HG03354 (cell line): ENCODE measurements around the gene ENDOV.

Source experiments
- ATAC-seq: cut with Tn5 transposase; IDR thresholded peaks from one replicate; pipeline ENCODE4 v1.9.1; 2021; ENCODE audit warnings: mild to moderate bottlenecking; ENCODE audit not compliant: unreplicated experiment, poor library complexity, severe bottlenecking

ENDOV gene

DNA sequence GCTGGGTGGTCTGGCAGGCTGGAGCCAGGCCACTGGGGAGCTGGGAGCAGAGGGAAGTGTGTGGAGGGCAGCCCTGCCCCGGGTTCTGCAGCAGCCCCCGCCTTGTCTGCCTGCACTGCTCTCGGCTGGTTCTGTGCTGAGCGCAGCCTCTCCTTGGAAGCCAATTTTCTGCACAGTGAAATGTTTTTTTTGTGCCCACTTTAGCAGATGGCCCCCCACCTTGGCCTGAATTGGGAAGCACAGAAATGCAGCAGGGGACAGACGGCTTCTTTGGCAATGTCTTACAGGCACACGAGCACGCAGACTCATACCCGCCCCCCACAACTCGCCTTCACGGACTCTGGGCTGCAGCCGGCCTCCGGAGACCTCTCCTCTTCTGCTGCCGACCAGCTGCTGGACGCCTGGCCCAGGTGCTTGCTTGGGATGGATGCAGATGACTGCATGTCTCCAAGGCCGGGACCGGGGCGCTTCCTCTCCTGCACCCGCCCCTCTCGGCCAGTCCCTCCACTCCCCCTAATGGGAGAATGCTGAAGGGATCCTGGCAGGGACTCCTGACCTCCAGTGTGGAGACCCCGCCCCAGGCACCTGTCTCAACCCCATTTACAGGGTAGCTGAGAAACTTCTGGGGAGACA is 46.7 kb downstream of the ENDOV start:
- ATAC-seq = no peak

DNA sequence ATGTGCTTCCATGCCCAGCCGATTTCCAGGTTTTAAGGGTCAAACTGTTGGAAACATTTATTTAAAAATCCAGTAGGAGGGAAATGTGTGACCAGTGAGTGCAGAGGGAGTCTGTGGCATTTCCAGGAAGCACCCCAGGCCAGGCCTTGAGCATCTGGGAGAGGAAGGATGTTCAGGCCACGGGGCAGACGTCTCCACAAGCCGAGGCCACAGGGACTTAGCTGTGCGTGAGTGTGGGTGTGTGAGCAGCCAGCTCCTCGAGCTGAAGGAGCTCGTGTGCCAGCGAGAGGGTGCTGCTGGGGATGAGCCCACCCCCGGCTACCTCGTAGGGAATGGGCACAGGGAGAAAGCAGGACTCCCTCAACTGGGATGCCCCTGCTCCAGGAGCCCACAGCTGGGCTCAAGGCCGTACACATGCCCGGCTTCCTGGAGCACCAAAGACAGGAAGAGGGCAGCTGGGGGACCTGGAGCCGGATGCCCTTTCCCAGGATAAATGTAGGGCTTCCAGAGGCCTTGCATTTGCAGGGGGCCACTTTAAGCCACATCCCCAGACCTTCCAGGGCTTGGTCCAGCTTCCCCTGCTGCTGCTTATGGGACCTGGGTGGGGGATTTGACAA is 48.9 kb downstream of the ENDOV start:
- ATAC-seq = no peak

DNA sequence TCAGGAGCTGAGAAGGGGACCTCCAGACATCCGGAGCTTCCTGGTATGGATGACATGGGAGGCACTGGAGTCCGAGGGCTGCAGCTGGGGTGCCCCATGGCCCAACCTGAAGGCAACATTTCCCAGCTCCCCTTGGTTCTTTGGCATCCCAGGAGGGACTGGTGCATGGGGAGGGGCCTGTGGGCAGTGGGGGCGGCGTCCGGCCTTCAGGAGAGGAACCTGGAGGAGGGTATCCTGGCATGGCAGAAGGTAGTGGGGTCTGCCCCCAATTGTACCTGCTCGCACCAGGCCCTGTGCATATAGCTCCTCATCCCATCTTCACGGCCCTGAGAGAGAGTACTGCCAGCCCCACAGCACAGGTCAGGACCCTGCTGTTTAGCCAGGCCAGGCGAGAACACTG is 49.5 kb downstream of the ENDOV start:
- no peak for ATAC-seq

GRCh38 chr17:80465327-80465974 is 50.5 kb downstream of the ENDOV start:
- ATAC-seq = no peak

GRCh38 chr17:80466188-80466705 is 51.3 kb downstream of the ENDOV start:
- no peak for ATAC-seq

GRCh38 chr17:80468242-80468641 is 53.3 kb downstream of the ENDOV start:
- ATAC-seq = no peak

GRCh38 chr17:80468781-80469493 is 54.0 kb downstream of the ENDOV start:
- ATAC-seq = no peak

- ATAC-seq = no peak
These were observed 54.7 kb downstream of the ENDOV start for GRCh38 chr17:80469667-80470066.

DNA sequence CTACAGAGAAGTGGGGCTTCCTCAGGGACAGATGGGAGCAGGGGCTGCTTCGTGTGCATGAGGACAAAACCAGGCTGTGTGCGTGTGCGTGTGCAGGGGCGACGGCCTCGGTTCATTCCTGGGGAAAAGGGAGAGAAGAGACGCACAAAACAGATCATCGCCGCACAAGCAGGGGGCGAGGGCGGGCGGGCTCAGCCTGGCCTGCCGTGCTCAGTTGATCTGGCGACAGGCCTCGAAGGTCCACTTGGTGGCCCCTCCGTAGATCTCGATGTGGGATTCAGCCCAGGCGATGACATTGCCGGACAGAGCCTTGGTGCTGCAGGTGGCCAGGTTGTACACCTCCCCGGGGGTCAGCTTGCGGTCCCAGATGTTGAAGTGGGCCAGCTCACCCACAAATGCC is 55.6 kb downstream of the ENDOV start:
- no peak for ATAC-seq

DNA sequence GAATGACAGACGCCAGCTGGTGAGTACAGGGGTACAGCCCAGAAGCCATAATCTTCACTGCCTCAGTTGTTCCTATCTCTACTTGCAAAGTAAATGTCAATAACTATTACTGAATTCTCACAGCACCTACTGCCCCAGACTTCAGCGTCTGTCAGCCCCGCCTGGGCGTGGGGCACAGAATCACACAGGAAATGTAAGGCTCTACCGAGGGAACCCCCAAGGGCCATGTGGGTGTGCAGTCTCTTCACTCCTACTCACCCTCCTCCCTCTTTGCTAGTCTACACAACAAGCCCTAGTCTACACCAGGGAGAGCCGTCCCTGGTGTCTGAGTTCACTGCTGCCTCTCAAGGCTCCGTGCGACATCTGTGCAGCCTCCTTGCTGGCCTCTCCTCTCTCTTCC is 57.0 kb downstream of the ENDOV start:
- no peak for ATAC-seq

DNA sequence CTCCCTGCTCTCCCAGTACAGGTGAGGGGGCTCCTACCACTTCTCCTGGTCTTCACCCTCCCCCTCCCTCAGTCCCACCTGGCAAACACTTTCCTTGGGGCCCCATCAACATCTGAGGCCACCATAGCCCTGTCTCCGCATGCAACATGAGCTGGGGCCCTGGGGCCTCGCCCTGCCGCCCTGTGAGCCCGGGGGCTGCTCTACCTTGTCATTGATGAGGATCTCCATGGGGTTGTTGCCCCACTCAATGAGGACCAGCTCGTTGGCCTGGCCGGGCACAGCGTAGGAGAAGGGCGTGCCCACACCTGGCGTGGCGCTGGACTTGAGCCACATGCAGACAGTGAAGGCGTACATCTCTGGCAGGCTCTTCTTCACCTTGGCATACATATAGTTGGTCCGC is 58.0 kb downstream of the ENDOV start:
- ATAC-seq = no peak

GRCh38 chr17:80473701-80474100 is 58.7 kb downstream of the ENDOV start:
- ATAC-seq = no peak

GRCh38 chr17:80474231-80474960 is 59.4 kb downstream of the ENDOV start:
- ATAC-seq = no peak

- ATAC-seq = no peak
These were observed 60.3 kb downstream of the ENDOV start for GRCh38 chr17:80474961-80475909.

DNA sequence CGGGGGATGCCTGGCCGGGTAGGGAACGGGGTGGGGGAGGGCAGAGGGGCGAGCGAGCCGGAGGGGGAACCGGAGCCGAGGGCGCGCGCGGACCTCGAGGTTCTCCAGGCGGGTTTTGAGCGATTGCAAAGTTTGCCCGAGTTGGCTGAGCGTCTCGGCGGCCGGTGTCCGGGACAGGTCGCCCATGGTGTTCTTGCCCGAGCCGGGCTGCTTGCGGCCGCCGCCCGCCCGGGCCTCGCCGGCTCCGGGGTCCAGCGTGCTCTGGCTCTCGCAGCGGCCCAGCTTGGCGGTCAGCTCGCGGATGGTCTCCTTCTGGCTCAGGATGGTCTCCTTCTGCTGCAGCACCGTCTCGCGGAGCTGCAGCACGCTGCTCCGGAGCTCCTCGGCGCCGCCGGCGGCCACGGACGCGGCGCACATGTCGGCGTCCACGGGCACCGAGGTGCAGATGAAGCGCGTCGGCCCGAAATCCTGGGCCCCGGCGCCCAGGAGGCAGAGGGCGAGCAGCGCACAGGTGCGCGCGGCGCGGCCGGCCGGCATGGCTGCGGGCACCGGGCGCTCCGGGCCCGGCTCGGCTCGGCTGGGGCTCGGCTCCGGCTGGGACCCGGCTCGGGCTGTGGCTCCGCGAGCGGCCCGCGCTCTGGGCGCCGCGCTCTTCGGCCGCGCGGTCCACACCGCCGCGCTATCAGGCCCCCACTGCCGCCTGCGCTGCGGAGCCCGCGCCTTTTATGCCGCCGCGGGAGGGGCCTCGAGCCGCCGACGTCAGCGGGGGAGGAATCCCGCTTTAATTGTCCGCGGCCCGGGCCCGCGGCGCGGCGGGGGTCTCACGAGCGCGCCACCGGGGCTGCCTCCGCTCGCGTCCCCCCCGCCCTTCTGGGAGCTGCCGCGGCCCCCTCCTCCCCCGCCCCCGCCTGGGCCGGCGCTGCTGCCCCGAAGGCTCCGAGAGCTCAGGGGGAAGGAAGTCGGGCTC is 61.2 kb downstream of the ENDOV start, which contains the start of gene NPTX1:
Gene NPTX1, minus strand, starts transcription at position 698 of the 967 bp plus-strand sequence. Its CDS starts 161 bp downstream, at position 537.
- ATAC-seq = no peak

DNA sequence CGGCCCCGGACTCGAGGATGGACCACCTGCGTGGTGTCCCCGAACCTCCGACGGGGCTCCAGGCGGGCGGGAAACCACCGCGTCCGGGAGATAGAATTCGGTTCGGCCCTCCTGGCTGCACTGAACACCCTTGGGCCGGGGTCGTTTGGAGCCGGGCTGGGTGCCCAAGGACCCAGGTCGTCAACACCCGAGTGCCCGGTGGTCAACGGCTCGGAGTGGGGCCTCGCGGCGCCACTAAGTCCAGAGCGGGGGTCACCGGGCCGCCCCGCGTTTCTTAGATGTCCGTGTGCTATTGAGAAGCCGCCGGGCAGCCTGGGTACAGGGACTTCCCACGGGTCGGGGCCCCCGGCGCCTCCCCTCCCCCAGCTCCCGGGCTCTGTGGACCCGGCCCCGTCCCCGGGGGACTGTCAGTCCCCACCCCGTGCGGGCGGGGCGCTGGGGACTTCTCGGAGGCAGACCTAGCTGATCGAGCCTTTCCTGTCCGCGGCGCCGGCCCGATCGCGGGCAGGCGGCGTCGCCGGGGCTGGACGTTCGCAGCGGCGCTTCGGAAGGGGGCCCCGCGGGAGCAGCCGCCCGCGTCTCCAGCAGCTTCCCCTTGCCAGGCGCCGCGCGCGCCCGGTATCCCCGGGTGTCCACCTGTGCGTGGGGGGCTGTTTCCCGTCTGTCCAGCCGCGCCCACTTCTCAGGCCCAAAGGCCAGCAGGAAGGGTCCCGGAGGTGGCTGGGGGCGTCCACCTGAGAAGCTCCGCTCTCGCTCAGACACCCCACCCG is 62.1 kb downstream of the ENDOV start:
- ATAC-seq = no peak
